Neural crest cell (in vitro differentiated cells): ENCODE results near the gene ERICH4. TPM values are rescaled to one million over a fixed set of nuclear protein-coding genes. Genes with fewer than 3 reads are reported as not detected.
"Not testable (repeated sequence)": the region's sequence is repeated elsewhere in the genome, so short reads cannot be mapped to it uniquely, and the experiment has no call there.

Experiments used
- DNase-seq: peaks from one replicate; pipeline ENCODE4 v3.0.0; 2021; ENCODE audit warnings: low read depth, mixed read lengths, low spot score
- H3K27ac Mint-ChIP-seq: one replicate; pipeline ENCODE4 v1.8.0; 2021; ENCODE audit warnings: mild to moderate bottlenecking, mixed read lengths; ENCODE audit not compliant: unreplicated experiment
- H3K27me3 Mint-ChIP-seq: 2 replicates; pipeline ENCODE4 v1.8.0; 2021; ENCODE audit warnings: low read depth, mild to moderate bottlenecking, mixed read lengths
- H3K36me3 Mint-ChIP-seq: 2 replicates; pipeline ENCODE4 v1.8.0; 2021; ENCODE audit warnings: low read depth, mild to moderate bottlenecking, mixed read lengths
- H3K4me1 Mint-ChIP-seq: 2 replicates; pipeline ENCODE4 v1.8.0; 2021; ENCODE audit warnings: mixed read lengths
- H3K4me3 Mint-ChIP-seq: one replicate; pipeline ENCODE4 v1.8.0; 2021; ENCODE audit warnings: mild to moderate bottlenecking, mixed read lengths
- H3K9me3 Mint-ChIP-seq: 2 replicates; pipeline ENCODE4 v1.8.0; 2021; ENCODE audit warnings: mixed read lengths
- CTCF ChIP-seq: fragments of 200-600 bp; sonication (generic); conservative IDR thresholded peaks from 2 replicates; pipeline ENCODE4 v1.5.0; 2021; ENCODE audit warnings: antibody characterized with exemption, mild to moderate bottlenecking
- total RNA-seq: library from RNA; stranded (reverse); gene quantifications from 2 replicates; pipeline ENCODE4 v1.2.1, GENCODE V29; 2021

ERICH4 gene
- total RNA-seq, 1 donor from 2014 or later, result not detected

DNA sequence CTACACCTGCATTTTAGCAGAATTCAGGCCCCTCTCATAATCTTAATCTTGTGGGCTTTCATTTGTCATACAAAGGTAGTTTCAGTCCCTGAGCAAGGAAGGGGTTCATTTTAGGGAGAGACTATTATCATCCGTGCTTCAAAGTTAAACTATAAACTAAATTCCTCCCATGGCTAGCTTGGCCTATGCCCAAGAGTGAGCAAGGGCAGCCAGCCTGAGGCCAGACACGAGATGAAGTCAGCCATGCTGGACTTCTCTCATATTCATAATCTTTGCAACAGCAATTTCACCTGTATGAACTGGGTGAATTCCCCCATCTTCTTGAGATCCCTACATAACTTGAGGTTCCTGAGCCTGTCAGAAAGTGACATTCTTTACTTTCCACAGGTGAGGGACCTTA lies 13.0 kb downstream of the ERICH4 start:
- Mint-ChIP-seq H3K27me3 (peaks cover 76% of the 10 kb centered on the region), H3K36me3 (no peaks in the 10 kb centered on the region), H3K9me3 (no peaks in the 10 kb centered on the region), H3K27ac (no peak overlapping the region), H3K4me1 (no peaks in the 10 kb centered on the region), H3K4me3 (no peak overlapping the region)
- TF ChIP-seq CTCF, result no peak
- DNase-seq, result no peak

DNA sequence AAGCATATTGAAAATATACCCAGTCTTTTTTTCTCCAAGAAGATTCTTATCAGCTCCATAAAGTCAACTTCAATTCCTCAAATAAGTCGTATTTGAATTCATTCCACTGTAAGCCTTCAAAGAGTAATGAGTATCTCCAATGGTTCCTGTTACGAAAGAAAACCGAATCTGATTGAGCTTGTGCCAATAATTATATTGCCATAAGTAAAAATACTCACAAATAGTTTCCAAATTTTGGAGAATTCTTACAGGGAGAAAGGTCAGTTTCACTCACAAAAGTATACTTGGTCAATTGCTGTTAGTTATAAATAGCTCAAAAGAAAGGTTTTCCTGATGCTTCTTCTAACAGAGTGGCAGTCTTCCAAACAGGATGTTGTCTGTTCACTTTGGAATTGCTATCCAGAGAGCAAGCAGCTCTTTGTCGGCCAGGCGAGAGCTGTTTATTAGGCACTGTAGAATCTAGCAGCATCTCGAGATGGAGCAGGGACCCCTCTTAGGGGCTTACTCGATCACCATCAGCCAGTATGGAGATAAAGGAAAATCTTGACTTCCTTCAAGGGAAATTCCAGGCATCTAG lies 13.5 kb downstream of the ERICH4 start:
- no peak for DNase-seq
- H3K9me3 Mint-ChIP-seq, result no peaks in the 10 kb centered on the region
- no peak for TF ChIP-seq CTCF

DNA sequence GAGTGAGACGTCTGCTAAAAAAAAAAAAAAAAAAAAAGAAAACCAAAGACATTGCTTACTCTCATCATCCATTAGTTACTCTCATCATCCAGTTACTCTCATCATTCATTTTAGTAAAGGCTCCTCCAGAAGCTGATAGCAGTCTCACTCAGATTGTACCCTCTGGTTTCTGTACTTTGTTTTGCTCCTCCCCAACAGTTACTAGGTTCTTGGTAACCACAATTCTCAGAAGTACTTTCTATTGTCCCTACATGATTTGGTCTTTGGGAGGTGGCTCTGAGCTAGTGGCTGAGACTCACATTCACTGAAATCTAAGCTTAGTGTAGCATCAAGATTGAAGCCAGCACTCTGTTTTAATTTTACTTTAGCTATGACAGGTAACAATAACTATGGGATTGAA lies 14.3 kb downstream of the ERICH4 start:
- H3K27me3 Mint-ChIP-seq, result peaks cover 78% of the 10 kb centered on the region
- no peak overlapping the region for H3K4me3 Mint-ChIP-seq
- no peak for DNase-seq
- no peak for TF ChIP-seq CTCF
- no peaks in the 10 kb centered on the region for H3K4me1 Mint-ChIP-seq
- no peaks in the 10 kb centered on the region for H3K36me3 Mint-ChIP-seq
- no peak overlapping the region for H3K27ac Mint-ChIP-seq
- no peaks in the 10 kb centered on the region for H3K9me3 Mint-ChIP-seq

More for the DNA sequence above, 13.5 kb downstream of the ERICH4 start:
- Mint-ChIP-seq H3K4me1 (no peaks in the 10 kb centered on the region), H3K4me3 (no peak overlapping the region), H3K36me3 (no peaks in the 10 kb centered on the region), H3K27me3 (peaks cover 76% of the 10 kb centered on the region), H3K27ac (no peak overlapping the region)

GRCh38 chr19:41462497-41462896 lies 19.5 kb downstream of the ERICH4 start:
- H3K27me3 Mint-ChIP-seq, result peaks cover 85% of the 10 kb centered on the region
- peak overlapping the region; percentile 68 for H3K27ac Mint-ChIP-seq
- H3K9me3 Mint-ChIP-seq, result peaks cover 7% of the 10 kb centered on the region

DNA sequence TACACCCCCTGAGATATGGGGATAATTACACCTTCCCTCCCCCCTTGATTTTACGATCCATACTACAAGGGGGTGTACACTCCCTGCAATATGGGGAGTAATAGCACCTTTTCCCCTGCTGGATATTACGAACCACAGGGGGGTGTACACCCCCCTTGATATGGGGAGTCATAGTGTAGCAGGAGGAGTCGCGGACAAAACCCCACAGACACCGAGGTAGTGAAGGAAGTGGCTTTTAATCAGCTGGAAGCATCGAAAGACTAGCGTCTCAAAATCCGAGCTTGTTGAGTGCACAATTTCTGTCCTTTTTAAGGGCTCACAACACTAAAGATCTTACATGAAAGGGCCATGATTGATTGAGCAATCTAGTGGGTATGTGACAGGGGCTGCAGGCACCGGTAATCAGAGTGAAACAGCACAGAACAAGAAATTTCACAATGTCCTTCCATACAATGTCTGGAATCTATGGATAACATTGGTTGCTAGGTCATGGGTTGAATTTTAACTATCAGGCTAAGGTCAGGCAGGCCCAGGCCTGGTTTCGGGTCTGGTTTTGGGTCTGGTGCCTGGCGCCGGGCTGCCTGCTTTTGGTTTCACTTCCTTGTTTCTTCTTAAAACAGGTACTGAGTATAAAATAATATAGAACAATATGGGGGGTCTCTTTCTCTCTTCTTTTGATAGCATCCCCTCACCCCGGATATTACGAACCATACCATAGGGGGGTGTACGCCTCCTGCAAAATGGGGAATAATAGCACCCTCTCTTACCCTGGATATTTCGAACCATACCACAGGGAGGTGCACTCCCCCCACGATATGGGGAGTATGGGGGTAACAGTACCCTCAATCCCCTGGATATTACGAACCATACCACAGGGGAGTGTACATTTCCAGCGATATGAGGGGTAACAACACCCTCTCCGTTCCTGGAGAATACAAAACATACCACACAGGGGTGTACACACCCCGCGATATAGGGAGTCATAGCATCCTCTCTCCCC lies 20.6 kb downstream of the ERICH4 start:
- peaks cover 83% of the 10 kb centered on the region for H3K27me3 Mint-ChIP-seq
- not testable (repeated sequence) for H3K36me3 Mint-ChIP-seq, H3K9me3 Mint-ChIP-seq, DNase-seq, H3K4me3 Mint-ChIP-seq, H3K27ac Mint-ChIP-seq, H3K4me1 Mint-ChIP-seq

More at GRCh38 chr19:41462497-41462896, 19.5 kb downstream of the ERICH4 start:
- DNase-seq, result no peak
- H3K4me3 Mint-ChIP-seq, result no peak overlapping the region
- no peaks in the 10 kb centered on the region for H3K4me1 Mint-ChIP-seq
- no peak for TF ChIP-seq CTCF
- H3K36me3 Mint-ChIP-seq, result no peaks in the 10 kb centered on the region

GRCh38 chr19:41476583-41476982 lies 33.6 kb downstream of the ERICH4 start:
- Mint-ChIP-seq H3K27ac (no peak overlapping the region), H3K9me3 (peaks cover 6% of the 10 kb centered on the region), H3K4me1 (no peaks in the 10 kb centered on the region), H3K4me3 (no peak overlapping the region), H3K36me3 (no peaks in the 10 kb centered on the region), H3K27me3 (peaks cover 37% of the 10 kb centered on the region)
- no peak for TF ChIP-seq CTCF
- DNase-seq, result no peak
